ENCODE data around the gene SPINDOC.
"Not testable (repeated sequence)": the region's sequence is repeated elsewhere in the genome, so short reads cannot be mapped to it uniquely, and the experiment has no call there.

SPINDOC gene, protein sequence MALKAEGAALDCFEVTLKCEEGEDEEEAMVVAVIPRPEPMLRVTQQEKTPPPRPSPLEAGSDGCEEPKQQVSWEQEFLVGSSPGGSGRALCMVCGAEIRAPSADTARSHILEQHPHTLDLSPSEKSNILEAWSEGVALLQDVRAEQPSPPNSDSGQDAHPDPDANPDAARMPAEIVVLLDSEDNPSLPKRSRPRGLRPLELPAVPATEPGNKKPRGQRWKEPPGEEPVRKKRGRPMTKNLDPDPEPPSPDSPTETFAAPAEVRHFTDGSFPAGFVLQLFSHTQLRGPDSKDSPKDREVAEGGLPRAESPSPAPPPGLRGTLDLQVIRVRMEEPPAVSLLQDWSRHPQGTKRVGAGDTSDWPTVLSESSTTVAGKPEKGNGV

DNA sequence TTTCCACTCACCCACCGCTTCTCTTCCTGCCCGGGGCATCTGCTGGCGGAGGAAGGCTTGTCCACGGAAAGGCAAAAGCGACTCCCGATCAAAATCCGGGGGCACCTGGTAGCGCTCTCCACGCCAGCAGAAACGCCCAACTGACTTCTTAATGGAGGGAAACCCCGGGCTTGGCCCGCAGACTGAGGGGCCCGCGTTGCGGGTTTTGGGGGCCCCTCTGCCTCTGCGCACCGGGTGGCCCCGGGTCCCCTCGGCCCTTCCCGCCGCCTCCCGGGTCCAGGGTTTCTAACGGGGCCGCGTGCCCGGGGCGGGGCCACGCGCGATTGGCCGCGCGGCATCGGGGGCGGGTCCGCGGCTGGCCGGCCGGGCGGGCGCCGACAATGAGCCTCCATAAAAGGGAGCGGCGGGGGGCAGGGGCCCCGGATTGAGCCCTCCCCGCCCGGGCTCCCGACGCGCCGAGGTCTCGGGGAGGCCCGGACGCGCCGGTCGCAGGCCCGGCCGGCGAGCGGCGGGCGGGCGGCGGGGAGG lies at the start of gene SPINDOC:
SPINDOC (plus strand) TSS at position 422 of the 528 bp plus-strand sequence. CDS start 231 bp downstream, outside the sequence.
- DNase-seq, result peak; percentile 78

DNA sequence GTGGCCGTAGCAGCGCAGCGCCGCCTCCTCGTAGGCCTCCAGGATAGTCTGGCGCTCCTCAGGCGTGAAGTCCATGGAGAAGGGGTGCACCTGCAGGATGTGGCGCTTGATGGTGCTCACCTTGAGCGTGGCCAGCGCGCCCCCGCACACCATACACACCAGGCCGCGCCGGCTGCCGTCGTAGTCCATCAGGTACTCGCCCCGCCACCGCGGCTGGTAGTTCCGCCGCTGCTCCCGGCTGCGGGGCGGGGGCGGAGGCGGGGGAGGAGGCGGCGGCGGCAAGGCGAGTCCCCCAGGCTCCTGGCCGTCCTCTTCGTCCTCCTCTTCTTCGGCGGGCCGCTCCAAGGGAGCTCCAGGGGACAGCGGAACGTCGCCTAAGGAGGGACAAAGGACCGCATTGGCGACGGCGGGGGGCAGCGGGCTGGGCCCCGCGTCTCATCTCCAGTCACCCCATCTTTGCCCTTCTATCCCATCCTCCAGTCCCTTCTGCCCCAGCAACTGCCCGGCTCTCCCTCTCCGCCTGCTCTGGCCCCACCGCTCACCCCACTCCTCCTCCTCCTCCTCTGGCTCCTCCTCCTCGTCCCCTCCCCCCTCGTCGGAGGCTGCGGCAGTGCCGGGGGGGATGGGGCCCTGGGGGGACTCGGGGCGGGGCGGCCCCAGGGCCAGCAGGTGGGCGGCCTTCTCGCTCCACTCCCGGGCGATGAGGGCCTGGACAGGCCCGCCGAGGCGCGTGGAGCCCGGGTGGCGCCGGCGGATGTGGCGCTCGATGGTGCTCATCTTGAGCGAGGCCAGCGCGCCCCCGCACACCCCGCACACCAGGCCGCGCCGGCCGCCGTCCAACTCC lies 49.5 kb upstream of the SPINDOC start:
- DNase-seq, result no peak

GRCh38 chr11:63764340-63764678 lies 48.9 kb upstream of the SPINDOC start:
- DNase-seq, result no peak

- DNase-seq, result no peak
These were observed 48.3 kb upstream of the SPINDOC start for GRCh38 chr11:63764679-63765647.

DNA sequence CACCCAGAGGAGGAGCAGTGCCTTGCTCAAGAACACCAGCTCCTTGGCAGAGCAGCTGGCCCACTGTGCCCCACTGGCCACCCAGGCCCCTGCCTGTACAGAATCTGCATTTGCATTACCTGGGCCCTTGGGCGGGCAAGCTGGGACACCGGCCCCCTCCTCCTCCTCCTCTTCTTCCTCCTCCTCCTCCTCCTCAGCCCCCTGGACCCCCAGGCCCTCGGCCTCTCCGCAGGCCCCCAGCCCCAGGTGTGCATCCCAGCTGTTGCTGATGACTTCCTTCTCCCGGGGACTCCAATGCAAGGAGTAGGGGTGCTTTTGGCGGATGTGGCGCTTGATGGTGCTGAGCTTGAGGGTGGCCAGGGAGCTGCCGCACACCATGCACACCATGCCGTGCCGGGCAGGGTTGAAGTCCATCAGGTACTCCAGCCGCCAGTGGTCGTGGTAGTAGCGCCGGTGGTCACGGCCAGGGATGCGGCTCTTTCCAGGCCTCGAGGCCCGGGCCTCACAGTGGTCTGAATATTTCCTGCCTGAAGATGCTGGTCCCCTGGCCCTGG lies 47.5 kb upstream of the SPINDOC start:
- no peak for DNase-seq

DNA sequence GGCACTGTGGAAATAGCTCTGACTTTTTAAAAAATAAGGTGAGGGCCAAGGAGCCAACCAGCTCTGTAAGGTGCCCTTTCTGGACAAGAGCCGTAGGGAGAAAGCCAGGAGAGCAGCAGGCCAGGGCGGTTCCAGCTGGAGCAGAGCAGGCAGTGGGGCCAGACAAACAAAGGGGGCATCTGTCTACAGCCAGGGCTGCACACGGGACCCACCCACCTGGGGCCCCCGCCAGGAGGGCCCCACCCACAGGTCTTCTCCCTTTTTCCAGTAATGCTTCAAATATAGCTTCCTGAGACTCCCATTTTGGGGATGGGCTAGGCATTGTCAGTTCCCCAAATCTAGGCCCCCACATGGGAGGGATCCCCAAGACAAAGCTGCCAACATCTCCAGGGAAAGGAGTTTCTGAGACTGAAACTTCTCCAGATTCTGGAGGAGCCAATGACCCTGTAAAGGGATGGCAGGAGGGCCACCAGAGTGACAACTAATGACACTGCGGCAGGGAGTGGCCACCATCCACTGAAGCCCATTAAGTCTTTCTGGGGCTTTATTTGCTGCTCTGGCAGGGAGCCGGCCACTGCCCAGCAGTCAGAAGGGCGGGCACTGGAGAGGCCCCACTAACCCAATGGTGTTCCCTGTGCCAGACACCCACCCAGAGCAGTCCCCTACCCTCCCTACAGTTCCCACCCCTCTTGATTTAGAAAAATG lies 46.6 kb upstream of the SPINDOC start:
- DNase-seq, result no peak

- DNase-seq, result no peak
These were observed 46.0 kb upstream of the SPINDOC start for GRCh38 chr11:63767267-63767564.

GRCh38 chr11:63767565-63768236 lies 45.6 kb upstream of the SPINDOC start:
- DNase-seq, result peak; percentile 52

DNA sequence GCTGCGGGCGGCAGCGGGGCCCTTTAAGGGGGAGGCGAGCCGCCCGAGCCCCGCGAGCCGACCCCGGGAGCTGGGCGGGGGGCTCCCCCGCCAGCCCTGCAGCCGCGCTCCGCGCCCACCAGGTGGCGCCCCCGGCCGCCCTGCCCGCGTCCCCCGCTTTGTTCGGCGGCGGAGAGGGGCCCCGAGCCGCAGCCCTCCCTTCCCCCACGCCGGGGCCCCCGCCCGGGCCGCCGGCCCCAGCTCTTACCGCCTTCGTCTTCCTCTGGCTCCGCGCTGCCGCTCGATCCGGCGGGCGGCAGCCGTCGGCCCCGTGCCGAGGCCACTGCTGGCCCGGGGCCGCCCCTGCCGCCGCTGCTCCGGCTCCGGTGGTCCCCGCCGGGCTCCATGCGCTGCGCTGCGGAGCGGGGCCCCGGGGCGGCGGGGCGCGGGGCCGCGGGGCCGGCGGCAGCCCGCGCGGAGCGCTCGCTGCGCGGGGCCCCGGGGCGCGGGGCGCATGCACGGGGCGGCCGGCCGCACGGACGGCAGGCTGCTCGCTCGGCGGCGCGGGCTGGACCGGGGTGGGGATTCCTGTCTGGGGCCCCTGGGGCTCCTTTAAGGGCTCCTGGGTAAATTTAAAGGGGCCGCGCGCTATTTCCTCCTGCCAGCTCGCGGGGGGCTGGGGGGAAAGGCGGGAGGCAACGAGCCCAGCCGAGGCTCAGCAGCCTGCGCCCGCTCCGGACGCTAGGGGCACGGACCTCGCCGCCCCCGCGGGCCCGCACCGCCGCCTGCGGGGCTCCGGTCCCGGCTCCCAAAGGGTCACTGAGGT lies 44.8 kb upstream of the SPINDOC start, which contains the start of gene ZFTA:
ZFTA (minus strand) TSS at position 539 of the 805 bp plus-strand sequence; CDS start at position 386, 153 bp downstream.
- DNase-seq, result peak; percentile 71

DNA sequence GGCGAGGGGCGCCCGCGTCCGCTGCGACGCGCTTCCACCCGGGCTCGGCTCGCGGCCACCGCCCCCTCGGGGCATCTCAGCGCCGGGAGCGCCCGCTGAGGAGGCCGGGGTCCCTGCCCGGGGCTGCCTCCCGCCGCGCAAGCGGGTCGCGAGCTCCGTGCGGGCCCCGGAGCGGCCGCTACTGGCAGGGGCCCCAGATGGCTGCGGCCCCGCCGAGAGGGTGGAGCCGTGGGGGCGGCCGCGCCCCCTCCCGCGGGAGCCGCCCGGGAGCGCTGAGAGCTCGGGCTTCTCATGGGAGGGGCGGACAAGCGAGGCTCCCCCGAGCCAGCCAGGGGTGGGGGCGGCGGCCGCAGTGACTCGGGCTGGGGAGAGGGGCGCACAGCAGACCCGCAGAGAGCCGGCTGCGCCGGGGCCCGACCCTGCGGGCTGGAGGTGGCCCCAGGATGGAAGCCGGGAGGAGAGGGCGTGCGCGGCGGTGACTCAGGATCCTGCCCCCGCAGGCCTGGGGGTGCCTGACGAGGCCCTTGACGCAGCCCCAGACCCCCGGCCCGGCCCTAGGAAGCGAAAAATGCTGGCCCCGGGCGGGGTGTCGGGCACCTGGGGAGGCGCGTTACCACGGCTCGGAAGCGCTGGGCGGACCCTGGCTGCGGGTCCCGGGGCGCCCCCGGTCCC lies 44.1 kb upstream of the SPINDOC start:
- DNase-seq, result peak; percentile 19

- DNase-seq, result peak; percentile 43
These were observed 43.4 kb upstream of the SPINDOC start for GRCh38 chr11:63769714-63770455.

GRCh38 chr11:63770763-63771162 lies 42.5 kb upstream of the SPINDOC start:
- no peak for DNase-seq

DNA sequence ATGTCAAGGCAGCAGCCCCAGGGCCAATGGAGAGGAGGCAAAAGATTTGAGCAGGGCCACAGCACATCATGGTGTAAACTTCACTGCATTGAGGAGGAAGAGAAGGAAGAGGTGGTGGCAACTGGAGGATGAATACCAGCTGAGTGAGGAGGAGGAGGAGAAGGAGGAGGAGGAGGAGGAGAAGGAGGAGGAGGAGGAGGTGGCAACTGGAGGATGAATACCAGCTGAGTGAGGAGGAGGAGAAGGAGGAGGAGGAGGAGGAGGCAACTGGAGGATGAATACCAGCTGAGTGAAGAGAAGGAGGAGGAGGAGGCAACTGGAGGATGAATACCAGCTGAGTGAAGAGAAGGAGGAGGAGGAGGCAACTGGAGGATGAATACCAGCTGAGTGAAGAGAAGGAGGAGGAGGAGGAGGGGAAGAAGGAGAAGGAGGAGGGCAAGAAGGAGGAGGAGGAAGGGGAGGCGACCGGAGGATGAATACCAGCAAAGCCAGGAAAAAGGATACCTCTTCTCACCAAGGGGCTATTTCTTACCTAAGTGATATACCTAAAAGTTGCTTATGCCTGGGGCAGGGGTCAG lies 41.4 kb upstream of the SPINDOC start:
- not testable (repeated sequence) for DNase-seq

- DNase-seq, result no peak
These were observed 38.1 kb upstream of the SPINDOC start for GRCh38 chr11:63775191-63775590.

- DNase-seq, result no peak
These were observed 34.2 kb upstream of the SPINDOC start for GRCh38 chr11:63779039-63779438.

- no peak for DNase-seq
These were observed 30.5 kb upstream of the SPINDOC start for GRCh38 chr11:63782749-63783148.

DNA sequence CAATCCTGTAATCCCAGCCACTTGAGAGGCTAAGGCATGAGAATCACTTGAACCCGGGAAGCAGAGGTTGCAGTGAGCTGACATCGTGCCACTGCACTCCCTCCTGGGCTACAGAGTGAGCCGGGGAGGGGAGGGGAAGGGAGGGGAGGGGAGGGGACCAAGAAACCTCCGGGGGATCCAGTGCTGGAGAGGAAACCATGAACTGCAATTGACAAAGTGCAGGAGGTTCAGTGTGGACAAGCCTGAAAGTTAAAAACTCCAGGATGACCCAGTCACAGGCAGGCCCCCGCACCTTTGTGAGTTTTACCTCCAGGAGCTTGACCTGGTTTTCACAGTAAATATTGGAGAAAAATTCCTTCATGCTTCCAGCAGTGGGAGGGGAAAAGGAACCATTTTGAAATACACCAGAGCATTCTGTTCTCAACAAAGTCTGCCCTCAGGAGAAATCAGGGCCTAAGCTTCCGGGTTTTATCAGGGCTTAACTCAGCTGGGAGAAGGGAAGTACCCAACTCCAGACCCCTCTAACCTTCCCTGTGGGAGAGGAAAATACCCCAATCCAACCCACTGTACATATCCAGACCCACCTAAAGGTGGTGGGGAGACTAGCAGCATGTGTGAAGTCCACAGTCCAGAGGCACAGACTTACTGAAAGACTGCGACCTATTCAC lies 29.2 kb upstream of the SPINDOC start:
- no peak for DNase-seq

- no peak for DNase-seq
These were observed 27.4 kb upstream of the SPINDOC start for GRCh38 chr11:63785823-63786222.
